Cardiac muscle cell (in vitro differentiated cells and primary cell): Measurements from ENCODE around the gene TGM3. TPM values are rescaled to one million over a fixed set of nuclear protein-coding genes. Genes with fewer than 3 reads are reported as not detected.
"Not testable (repeated sequence)": the region's sequence is repeated elsewhere in the genome, so short reads cannot be mapped to it uniquely, and the experiment has no call there.

Experiments used
- DNase-seq, 2 donors: peaks; one replicate each; pipeline versions ENCODE4 v3.0.0 to v3.0.0-alpha.2; 2010 to 2017; ENCODE audit warnings: low read depth in 1 of 2, low spot score in 1 of 2
- H3K27ac ChIP-seq: fragments of 200-600 bp; sonication (generic); 2 replicates; pipeline ENCODE4 v1.5.1; 2016
- H3K27me3 ChIP-seq: fragments of 200-600 bp; sonication (generic); 2 replicates; pipeline ENCODE4 v1.6.0; 2016; ENCODE audit warnings: control low read depth
- H3K36me3 ChIP-seq: fragments of 200-600 bp; sonication (generic); 2 replicates; pipeline ENCODE4 v1.5.1; 2016; ENCODE audit warnings: control low read depth
- H3K4me1 ChIP-seq: fragments of 200-600 bp; sonication (generic); 2 replicates; pipeline ENCODE4 v1.8.1; 2017; ENCODE audit warnings: low read depth, mild to moderate bottlenecking, mixed run types
- H3K4me3 ChIP-seq: fragments of 200-600 bp; sonication (generic); 2 replicates; pipeline ENCODE4 v1.5.1; 2016; ENCODE audit warnings: mild to moderate bottlenecking
- H3K9me3 ChIP-seq: fragments of 200-600 bp; sonication (generic); 2 replicates; pipeline ENCODE4 v1.5.1; 2017; ENCODE audit warnings: low read depth, mild to moderate bottlenecking, control low read depth
- polyA plus RNA-seq: library from polyadenylated mRNA; unstranded; fragments of >200 nt; fragmentation: Nextera tagmentation; extraction: Ambion mirVana; gene quantifications from 2 replicates; pipeline ENCODE4 v1.2.1, GENCODE V29; 2016
- total RNA-seq: library from RNA; depleted of rRNA; stranded (reverse); fragments of >200 nt; gene quantifications from 2 replicates; pipeline ENCODE4 v1.2.3, GENCODE V29; 2016
- TF ChIP-seq, protein P1 (sequence below): IDR thresholded peaks from 2 replicates; pipeline ENCODE4 v1.5.1; 2012; ENCODE audit warnings: low read depth, mild to moderate bottlenecking, low read length

The TGM3 gene
- total and polyA plus RNA-seq, 2 experiments from 2014 or later, result not detected

DNA sequence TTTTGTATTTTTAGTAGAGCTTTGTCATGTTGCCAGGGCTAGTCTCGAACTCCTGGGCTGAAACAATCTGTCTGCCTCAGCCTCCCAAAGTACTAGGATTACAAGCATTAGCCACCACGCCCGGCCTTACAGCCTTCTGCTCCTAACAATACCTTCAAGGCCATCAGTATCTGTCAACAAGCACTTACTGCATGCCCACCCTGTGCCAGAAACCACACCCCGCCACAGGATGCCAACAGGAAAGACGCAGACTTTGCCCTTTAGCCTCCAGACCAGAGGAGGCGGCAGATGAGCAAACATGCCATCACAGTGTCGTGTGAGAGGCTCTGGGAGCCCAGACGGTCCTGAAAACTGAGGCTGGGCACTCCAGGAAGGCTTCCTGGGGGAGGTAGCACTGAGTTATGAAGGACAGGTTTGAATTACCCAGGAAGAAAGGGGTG, 34.7 kb upstream of the TGM3 start:
- no peak overlapping the region for H3K4me3 ChIP-seq
- H3K4me1 ChIP-seq, result peaks cover 11% of the 10 kb centered on the region
- TF ChIP-seq, protein P1, sequence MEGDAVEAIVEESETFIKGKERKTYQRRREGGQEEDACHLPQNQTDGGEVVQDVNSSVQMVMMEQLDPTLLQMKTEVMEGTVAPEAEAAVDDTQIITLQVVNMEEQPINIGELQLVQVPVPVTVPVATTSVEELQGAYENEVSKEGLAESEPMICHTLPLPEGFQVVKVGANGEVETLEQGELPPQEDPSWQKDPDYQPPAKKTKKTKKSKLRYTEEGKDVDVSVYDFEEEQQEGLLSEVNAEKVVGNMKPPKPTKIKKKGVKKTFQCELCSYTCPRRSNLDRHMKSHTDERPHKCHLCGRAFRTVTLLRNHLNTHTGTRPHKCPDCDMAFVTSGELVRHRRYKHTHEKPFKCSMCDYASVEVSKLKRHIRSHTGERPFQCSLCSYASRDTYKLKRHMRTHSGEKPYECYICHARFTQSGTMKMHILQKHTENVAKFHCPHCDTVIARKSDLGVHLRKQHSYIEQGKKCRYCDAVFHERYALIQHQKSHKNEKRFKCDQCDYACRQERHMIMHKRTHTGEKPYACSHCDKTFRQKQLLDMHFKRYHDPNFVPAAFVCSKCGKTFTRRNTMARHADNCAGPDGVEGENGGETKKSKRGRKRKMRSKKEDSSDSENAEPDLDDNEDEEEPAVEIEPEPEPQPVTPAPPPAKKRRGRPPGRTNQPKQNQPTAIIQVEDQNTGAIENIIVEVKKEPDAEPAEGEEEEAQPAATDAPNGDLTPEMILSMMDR, result no peak
- no peak overlapping the region for H3K27ac ChIP-seq
- no peaks in the 10 kb centered on the region for H3K9me3 ChIP-seq
- H3K27me3 ChIP-seq, result no peaks in the 10 kb centered on the region
- no peak for DNase-seq
- no peaks in the 10 kb centered on the region for H3K36me3 ChIP-seq

DNA sequence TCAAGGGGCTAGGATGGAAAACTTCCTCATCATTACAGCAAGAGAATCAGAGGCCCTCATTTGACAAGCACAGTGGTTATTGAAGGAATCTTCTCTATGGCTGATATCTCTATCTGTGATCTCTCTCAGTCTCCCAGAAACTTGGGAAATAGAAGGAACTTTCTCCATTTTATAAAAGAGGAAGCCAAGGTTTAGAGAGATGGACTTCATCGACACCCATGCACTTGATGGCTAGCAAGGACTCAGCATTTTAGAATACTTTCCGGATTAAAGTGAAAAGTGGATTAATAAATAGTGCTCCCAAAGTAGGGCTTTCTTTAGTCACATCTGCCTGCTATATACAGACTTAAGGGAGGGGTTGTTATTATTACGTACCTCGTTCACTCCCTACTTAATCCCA, 34.2 kb upstream of the TGM3 start:
- DNase-seq, result no peak
- Histone ChIP-seq H3K27ac (no peak overlapping the region), H3K4me3 (no peak overlapping the region), H3K27me3 (no peaks in the 10 kb centered on the region), H3K36me3 (no peaks in the 10 kb centered on the region), H3K4me1 (peaks cover 11% of the 10 kb centered on the region), H3K9me3 (no peaks in the 10 kb centered on the region)
- TF ChIP-seq, protein P1, result no peak

DNA sequence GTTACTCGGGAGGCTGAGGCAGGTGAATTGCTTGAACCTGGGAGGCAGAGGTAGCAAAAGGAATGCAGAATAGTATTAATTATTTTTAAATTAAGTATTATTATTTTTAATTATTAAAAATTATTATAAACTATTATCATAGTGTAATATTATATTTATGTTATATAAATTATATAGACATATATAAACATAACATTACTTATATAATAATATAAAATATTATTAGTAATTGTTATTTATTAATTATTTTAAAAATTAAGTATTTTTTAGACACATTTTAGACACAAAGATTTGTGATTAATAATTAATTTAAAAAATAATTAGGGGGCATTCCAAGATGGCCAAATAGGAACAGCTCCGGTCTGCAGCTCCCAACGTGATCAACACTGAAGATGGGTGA, 31.7 kb upstream of the TGM3 start:
- no peak for DNase-seq
- Histone ChIP-seq H3K9me3 (no peaks in the 10 kb centered on the region), H3K4me3 (no peak overlapping the region), H3K27ac (peak overlapping the region; percentile 86), H3K36me3 (no peaks in the 10 kb centered on the region), H3K27me3 (no peaks in the 10 kb centered on the region), H3K4me1 (peaks cover 11% of the 10 kb centered on the region)
- TF ChIP-seq, protein P1, result no peak

DNA sequence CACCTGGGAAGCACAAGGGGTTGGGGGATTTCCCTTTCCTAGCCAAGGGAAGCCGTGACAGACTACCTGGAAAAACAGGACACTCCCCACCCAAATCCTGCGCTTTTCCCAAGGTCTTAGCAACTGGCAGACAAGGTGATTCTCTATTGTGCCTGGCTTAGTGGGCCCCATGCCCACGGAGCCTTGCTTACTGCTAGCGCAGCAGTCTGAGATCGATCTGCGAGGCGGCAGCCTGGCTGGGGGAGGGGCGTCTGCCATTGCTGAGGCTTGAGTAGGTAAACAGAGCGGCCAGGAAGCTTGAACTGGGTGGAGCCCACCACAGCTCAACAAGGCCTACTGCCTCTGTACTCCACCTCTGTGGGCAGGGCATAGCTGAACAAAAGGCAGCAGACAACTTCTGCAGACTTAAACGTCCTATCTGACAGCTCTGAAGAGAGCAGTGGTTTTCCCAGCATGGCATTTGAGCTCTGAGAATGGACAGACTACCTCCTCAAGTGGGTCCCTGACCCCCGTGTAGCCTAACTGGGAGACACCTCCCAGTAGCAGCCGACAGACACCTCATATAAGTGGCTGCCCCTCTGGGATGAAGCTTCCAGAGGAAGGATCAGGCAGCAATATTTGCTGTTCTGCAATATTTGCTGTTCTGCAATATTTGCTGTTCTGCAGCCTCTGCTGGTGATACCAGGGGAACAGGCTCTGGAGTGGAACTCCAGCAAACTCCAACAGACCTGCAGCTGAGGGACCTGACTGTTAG, 31.0 kb upstream of the TGM3 start:
- Histone ChIP-seq H3K4me1 (peaks cover 11% of the 10 kb centered on the region), H3K27ac (peak overlapping the region; percentile 86)
- not testable (repeated sequence) for H3K27me3 ChIP-seq, H3K36me3 ChIP-seq, H3K4me3 ChIP-seq, H3K9me3 ChIP-seq
- peak in 1 of 2 donors; percentile 51 for DNase-seq

DNA sequence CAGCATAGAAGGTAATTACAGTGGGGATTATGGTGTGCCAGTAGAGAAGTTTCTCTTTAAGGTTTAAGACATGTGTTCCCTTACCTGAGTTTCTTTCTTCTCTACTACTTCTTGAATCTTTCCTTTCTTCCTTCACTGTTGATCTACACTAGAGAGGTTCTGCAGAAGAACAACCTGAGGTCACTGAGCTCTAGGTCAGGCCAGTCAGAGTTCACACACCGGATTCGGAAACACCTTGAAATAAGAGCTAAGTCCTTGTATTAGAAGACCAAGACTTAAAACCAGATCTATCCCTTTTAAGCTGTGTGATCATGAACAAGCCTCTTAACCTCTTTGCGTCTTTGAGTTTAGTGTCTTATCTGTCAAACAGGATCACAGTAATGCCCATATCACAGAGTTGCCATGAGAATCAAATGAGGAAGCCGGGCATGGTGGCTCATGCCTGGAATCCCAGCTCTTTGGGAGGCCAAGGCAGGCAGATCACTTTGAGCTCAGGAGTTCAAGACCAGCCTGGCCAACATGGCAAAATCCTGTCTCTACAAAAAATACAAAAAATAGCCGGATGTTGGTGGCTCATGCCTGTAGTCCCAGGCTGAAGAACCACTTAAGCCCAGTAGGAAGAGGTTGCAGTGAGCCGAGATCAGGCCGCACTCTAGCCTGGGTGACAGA, 22.0 kb upstream of the TGM3 start:
- Histone ChIP-seq H3K9me3 (no peaks in the 10 kb centered on the region), H3K27ac (no peak overlapping the region), H3K27me3 (no peaks in the 10 kb centered on the region), H3K36me3 (no peaks in the 10 kb centered on the region), H3K4me3 (no peak overlapping the region), H3K4me1 (no peaks in the 10 kb centered on the region)
- no peak for DNase-seq
- TF ChIP-seq, protein P1, result no peak

DNA sequence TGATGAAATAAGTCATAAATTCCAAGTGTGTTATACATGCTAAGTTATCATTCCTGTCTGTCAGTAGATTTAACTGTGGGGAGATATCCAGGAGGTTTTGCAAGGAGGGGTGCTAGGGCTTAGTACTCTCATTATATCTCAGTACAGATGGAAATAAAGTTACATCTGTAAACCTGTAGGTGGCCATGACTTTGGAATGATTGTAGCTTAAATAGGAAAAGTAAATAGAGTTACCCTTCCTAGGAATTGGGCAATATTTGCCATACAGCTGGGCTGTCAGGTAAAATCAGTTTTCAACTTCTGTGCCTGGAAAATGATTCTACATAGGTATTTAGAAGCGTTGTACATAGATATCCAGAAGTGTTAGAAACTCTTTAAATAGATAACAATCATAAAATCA, 19.8 kb upstream of the TGM3 start:
- Histone ChIP-seq H3K9me3 (no peaks in the 10 kb centered on the region), H3K4me3 (no peak overlapping the region), H3K36me3 (no peaks in the 10 kb centered on the region), H3K27ac (no peak overlapping the region), H3K27me3 (no peaks in the 10 kb centered on the region), H3K4me1 (no peaks in the 10 kb centered on the region)
- DNase-seq, result no peak
- TF ChIP-seq, protein P1, result no peak
